ENCODE results near the gene FRMD5.

FRMD5 gene

GRCh38 chr15:44094781-44095180 lies 100.3 kb downstream of the FRMD5 start:
- no peak for DNase-seq (ENCODE audit: low read depth in 2 of 2)

GRCh38 chr15:44093836-44094235 lies 101.2 kb downstream of the FRMD5 start:
- no peak for DNase-seq (ENCODE audit: low read depth in 2 of 2)

GRCh38 chr15:44092221-44092620 lies 102.8 kb downstream of the FRMD5 start:
- no peak for DNase-seq (ENCODE audit: low read depth in 2 of 2)

- DNase-seq (ENCODE audit: low read depth in 2 of 2), result no peak
These were observed 107.2 kb downstream of the FRMD5 start for GRCh38 chr15:44087578-44088465.

GRCh38 chr15:44084770-44085169 lies 110.3 kb downstream of the FRMD5 start:
- no peak for DNase-seq (ENCODE audit: low read depth in 2 of 2)

- no peak for DNase-seq (ENCODE audit: low read depth in 2 of 2)
These were observed 110.9 kb downstream of the FRMD5 start for GRCh38 chr15:44084171-44084570.

GRCh38 chr15:44082558-44083157 lies 112.4 kb downstream of the FRMD5 start:
- DNase-seq (ENCODE audit: low read depth in 2 of 2), result no peak

- DNase-seq (ENCODE audit: low read depth in 2 of 2), result no peak
These were observed 113.8 kb downstream of the FRMD5 start for GRCh38 chr15:44081026-44082013.

GRCh38 chr15:44075535-44075934 lies 119.5 kb downstream of the FRMD5 start:
- DNase-seq (ENCODE audit: low read depth in 2 of 2), result no peak

GRCh38 chr15:44069489-44069888 lies 125.6 kb downstream of the FRMD5 start:
- no peak for DNase-seq (ENCODE audit: low read depth in 2 of 2)

- DNase-seq (ENCODE audit: low read depth in 2 of 2), result no peak
These were observed 126.7 kb downstream of the FRMD5 start for GRCh38 chr15:44068347-44068746.

- DNase-seq (ENCODE audit: low read depth in 2 of 2), result peak in 1 of 2 donors; percentile 17
These were observed 128.8 kb downstream of the FRMD5 start for GRCh38 chr15:44066211-44066827.

GRCh38 chr15:44064706-44065105 lies 130.4 kb downstream of the FRMD5 start:
- DNase-seq (ENCODE audit: low read depth in 2 of 2), result no peak

- DNase-seq (ENCODE audit: low read depth in 2 of 2), result no peak
These were observed 136.9 kb downstream of the FRMD5 start for GRCh38 chr15:44058126-44058525.

- DNase-seq (ENCODE audit: low read depth in 2 of 2), result no peak
These were observed 149.4 kb downstream of the FRMD5 start for GRCh38 chr15:44045661-44046060.

- no peak for DNase-seq (ENCODE audit: low read depth in 2 of 2)
These were observed 149.9 kb downstream of the FRMD5 start for GRCh38 chr15:44045217-44045616.

GRCh38 chr15:44038755-44039191 lies 156.3 kb downstream of the FRMD5 start:
- DNase-seq (ENCODE audit: low read depth in 2 of 2), result no peak

- DNase-seq (ENCODE audit: low read depth in 2 of 2), result no peak
These were observed 159.0 kb downstream of the FRMD5 start for GRCh38 chr15:44035781-44036699.

GRCh38 chr15:44034933-44035624 lies 160.0 kb downstream of the FRMD5 start:
- DNase-seq (ENCODE audit: low read depth in 2 of 2), result no peak

- no peak for DNase-seq (ENCODE audit: low read depth in 2 of 2)
These were observed 160.7 kb downstream of the FRMD5 start for GRCh38 chr15:44034334-44034733.
